Dermis blood vessel endothelial cell (primary cell): ENCODE measurements around the gene ZMYND15. TPM values are rescaled to one million over a fixed set of nuclear protein-coding genes. Genes with fewer than 3 reads are reported as not detected.
"Not testable (repeated sequence)": the region's sequence is repeated elsewhere in the genome, so short reads cannot be mapped to it uniquely, and the experiment has no call there.

Experiments
- DNase-seq: peaks from one replicate; pipeline ENCODE4 v3.0.0; 2010
- total RNA-seq: library from RNA; depleted of rRNA; stranded (reverse); fragments of >200 nt; gene quantifications from 2 replicates; pipeline ENCODE4 v1.2.3, GENCODE V29; 2014

ZMYND15 gene, protein sequence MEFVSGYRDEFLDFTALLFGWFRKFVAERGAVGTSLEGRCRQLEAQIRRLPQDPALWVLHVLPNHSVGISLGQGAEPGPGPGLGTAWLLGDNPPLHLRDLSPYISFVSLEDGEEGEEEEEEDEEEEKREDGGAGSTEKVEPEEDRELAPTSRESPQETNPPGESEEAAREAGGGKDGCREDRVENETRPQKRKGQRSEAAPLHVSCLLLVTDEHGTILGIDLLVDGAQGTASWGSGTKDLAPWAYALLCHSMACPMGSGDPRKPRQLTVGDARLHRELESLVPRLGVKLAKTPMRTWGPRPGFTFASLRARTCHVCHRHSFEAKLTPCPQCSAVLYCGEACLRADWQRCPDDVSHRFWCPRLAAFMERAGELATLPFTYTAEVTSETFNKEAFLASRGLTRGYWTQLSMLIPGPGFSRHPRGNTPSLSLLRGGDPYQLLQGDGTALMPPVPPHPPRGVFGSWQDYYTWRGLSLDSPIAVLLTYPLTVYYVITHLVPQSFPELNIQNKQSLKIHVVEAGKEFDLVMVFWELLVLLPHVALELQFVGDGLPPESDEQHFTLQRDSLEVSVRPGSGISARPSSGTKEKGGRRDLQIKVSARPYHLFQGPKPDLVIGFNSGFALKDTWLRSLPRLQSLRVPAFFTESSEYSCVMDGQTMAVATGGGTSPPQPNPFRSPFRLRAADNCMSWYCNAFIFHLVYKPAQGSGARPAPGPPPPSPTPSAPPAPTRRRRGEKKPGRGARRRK
- total RNA-seq = 0.05 TPM in 1 of 2 replicates, not detected in the other

DNA sequence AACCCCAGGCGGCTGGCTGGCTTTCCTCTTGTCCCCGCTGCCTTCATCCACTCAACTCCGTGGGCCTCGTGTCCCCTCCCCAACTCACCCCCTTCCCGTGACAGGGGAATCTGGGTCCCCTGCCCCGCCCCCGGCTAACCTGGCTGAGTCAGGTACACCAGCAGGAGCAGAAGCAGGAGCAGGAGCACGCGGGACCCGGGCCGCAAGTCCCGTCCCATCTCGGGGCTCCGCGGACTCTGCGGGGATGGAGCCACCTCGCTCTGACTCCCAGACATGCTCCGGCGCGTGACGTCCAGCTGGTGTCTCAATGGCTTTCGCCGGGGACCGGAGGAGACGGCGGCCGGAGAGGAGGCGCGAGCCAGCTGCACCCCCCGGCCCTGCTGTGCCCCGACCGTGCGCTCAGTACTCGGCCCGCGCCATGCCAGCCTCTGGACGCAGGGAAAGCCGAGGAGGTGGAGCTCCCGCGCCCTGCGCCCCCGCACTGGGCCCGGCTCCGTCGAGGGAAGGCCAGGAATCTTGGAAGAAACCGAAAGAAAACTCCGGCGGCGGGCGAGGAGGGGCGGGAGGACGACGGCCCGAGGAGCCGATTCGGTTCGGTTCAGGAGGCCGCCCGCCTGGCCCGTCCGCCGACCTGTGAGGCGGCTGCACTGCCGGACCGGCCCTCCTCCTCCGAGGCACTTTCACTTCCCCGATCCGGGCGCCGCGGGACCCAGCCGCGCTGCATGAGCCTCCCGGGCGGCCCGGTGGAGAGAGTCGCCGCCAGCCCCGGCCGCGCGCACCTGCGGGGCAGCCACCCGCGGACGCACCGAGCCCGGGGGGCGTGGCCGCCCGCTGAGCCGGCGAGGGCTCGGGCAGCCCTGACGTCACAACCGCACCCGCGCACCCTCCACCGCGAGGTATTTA is at the start of gene ZMYND15, which contains the start of gene CXCL16:
TSS of gene ZMYND15 (plus strand) at position 712 of the 903 bp plus-strand sequence. CDS start 716 bp downstream, outside the sequence.
TSS of gene CXCL16 (minus strand) at position 807 of the 903 bp plus-strand sequence. CDS start at position 218, 589 bp downstream.
- peak; percentile 55 for DNase-seq

DNA sequence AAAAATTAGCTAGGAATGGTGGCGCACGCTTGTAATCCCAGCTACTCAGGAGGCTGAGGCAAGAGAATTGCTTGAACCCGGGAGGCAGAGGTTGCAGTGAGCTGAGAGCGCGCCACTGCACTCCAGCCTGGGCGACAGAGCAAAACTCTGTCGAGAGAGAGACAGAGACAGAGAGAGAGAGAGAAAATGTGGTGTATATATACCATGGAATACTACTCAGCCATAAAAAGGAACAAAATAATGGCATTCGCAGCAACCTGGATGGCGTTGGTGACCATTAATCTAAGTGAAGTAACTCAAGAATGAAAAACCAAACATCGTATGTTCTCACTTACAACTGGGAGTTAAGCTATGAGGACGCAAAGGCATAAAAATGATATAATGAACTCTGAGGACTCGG is 49.8 kb upstream of the ZMYND15 start:
- not testable (repeated sequence) for DNase-seq

DNA sequence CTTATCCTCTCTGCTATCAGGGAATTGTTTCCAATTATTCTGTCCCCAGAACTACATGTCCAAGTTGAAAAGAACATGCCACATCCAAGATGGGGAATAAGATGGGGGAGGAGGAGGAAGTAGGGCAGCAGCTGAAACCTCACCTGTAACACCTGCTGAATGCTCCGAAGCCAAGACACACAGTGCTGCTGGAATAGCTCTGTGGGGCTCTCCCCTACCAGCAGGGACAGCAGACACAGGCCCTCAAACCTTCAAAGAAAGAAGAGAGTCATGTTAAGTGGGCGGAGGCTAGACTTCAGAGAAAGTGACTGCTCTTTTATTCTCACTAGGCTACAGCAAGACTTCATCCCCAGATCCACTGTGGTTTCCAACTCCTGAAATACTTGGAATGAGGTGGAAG is 48.9 kb upstream of the ZMYND15 start:
- DNase-seq = no peak

DNA sequence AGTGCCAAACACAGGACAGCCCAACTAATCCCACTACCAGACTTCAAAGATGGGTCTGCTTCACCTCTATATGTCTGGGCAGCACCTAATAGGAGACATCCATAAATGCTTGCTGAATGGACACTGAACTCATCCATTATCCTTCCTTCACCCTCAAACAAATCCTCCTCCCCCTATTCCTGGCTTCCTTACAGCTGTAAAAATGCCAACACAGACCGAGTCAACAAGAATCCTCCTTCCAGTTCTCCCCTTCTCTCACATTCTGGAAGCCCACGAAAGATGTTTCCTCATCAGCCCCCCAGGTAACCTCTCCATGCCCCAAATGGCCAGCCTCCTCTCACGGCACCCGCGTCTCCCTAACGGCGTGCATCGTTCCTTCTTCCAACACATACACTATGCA is 47.9 kb upstream of the ZMYND15 start:
- DNase-seq = no peak

DNA sequence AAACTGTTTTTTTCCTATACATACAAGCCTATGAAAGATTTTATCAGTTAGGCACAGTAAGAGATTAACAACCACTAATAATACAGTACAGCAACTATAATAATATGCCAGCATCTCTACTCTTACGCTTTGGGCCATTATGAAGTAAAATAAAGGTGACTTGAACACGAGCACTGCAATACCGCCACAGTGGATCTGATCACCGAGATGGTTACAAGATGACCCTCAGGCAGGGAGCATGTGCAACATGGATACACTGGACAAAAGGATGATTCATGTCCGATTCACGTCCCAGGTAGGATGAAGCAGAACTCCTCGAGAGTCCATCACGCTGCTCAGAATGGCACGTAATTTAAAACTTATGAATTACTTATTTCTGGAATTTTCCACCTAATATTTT is 46.2 kb upstream of the ZMYND15 start:
- DNase-seq = no peak

DNA sequence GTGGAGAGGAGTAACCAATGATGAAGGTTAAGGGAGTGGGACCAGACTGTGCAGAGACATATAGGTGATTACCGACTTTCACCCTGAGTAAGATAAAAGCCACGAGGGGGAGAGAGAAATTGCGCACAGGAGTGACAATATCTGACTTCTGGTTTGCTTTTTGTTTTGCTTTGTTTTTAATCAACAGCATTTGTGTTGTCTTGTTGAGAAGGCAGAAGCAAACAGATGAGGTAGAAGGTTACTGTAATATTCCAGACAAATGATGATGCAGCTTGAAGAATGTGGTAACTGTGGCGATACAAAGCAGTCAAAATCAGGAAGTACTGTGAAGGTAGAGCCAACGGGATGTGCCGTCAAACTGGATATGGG is 43.2 kb upstream of the ZMYND15 start:
- no peak for DNase-seq

DNA sequence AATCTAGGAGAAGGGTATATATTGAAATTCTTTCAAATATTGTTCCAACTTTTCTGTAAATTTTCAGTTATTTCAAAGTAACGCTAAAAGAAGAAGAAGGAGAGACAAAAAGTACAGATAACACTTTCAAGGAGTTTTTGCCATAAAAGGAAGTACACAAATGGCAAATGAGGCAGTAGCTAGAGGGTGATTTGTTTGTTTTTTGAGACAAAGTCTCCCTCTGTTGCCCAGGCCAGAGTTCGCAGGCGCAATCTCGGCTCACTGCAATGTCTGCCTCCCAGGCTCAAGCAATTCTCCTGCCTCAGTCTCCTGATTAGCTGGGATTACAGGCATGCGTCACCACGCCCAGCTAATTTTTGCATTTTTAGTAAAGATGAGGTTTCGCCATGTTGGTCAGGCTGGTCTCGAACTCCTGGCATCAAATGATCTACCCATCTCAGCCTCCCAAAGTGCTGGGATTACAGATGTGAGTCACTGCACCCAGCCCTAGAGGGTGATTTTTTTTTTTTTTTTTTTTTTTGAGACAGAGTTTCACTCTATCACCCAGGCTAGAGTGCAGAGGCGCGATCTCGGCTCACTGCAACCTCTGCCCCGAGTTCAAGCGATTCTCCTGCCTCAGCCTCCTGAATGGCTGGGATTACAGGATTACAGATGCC is 40.1 kb upstream of the ZMYND15 start:
- not testable (repeated sequence) for DNase-seq

DNA sequence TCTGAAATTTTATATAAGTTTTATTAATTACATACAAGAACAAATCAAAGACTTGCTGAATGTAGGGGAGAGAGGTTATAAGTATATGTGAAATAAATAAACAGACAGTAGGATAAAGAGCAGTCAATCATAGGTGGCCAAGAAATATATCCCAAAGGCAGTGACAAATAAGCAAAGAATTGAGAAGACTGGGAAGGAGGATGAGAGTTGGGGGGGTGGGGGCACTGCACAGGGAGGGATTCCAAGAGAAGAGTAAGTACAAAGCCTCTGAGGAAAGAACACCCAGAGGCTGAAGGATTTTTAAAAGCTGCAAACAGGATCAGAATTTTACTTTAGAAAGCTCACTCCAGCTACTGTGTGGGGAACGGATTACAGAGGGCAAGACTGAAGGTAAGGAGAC is 38.5 kb upstream of the ZMYND15 start:
- no peak for DNase-seq

DNA sequence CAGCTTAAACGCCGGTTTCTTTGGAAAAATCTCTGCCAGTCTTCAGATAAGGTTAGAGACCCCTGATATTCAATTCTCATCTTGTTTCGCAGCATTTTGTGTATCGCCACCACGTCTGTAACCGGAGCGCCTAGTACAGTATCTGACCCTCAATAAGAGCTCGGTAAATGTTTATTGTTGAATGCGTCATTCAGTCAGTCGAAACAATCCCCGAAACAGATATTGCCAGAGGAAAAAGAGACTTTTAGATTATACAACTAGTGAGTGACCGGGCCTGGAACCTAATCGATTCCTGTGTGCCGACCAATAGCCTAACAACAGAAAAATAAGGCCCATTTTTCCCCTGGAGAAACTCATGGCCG is 36.3 kb upstream of the ZMYND15 start:
- DNase-seq = no peak

DNA sequence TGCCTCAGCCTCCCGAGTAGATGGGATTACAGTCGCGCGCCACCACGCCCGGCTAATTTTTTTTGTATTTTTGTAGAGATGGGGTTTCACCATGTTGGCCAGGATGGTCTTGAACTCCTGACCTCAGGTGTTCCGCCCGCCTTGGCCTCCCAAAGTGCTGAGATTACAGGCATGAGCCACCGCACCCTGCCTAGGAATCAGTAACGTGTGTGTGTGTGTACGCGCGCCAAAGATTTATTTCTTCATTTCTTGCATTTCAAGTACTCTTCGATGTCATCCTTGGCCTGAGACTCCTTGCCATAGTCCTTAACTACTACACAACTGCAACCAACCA is 35.1 kb upstream of the ZMYND15 start:
- not testable (repeated sequence) for DNase-seq

DNA sequence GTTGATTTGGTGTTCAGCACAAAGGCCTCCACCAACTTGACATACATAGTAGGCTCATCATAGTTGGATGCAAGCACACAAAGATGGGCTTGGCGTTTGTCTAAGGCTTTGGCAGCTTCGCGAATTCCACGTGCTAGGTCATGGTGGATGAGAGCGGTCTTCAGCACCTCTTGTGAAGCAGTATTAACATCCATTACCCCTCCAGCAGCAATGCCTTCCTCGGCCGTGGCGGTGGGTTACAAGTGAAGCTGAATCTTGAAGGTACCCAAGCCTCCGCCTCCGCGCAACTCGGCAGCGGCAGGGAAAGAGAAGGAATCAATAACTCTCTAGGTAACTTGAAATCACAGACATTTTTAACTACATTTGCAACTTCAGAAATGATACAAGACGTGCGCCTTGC is 34.6 kb upstream of the ZMYND15 start:
- DNase-seq = no peak

DNA sequence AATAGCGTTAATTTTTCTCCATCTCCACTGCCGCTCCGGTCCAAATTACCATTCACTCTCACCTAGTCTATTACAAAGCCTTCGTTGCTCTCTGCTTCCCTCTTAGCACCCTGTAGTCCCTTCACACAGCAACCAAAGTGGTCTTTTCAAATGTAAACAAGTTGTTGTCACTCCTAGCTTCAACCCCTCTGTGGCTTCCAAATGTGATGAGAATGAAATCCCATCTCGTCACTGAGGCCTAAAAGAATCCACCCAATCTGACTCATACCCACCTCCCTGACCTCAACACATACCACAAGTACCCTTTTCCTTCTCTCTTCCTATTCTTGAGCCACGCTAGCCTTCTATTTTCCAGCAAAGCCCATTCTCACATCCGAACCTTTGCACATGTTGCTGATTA is 33.5 kb upstream of the ZMYND15 start:
- DNase-seq = no peak

DNA sequence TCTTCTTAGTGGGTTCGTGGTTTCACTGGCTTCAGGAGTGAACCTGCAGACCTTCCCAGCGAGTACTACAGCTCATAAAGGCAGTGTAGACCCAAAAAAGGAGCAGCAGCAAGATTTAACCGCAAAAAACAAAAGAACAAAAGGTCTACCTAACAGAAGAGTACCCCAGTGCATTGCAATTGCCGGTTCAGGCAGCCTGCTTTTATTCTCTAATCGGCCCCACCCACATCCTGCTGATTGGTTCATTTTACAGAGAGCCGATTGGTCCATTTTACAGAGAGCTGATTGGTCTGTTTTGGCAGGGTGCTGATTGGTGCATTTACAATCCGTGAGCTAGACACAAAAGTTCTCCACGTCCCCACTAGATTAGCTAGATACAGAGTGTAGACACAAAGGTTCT is 31.2 kb upstream of the ZMYND15 start:
- DNase-seq = no peak

DNA sequence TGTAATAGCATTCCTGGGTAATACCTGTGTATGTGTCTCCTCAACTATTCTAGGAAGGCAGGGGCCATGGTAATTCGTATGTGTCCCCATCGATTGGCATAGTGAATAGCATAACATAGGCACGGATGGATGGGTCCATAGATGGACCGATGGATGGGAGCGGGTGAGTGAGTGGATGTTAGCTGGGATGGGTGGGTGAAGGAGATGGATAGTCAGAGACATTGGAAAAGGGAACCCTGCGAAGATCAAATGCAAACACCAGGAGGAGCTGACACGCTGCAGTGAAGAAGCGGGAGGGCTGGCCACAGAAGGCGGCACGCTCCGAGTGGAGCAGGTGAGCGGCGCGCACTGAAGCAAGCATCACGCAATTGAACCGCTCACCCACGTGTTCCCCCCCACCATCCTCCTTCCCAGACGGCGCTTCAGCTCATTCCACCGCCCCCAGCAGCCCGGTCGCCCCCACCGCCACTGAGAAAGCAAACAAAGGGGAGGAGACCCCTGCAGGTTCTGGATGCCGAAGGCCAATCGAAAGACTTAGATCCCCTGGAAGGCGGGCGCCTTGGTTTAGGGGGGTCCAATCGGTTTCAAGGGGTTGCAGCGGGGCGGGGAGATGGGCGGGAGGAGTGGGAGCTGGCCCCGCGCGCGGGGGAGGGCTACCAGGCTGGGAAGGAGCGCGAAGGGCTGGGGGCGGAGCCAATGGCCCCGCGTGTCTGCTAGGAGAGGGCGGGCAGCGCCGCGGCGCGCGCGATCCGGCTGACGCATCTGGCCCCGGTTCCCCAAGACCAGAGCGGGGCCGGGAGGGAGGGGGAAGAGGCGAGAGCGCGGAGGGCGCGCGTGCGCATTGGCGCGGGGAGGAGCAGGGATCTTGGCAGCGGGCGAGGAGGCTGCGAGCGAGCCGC is 29.6 kb upstream of the ZMYND15 start, which contains the start of gene ARRB2:
TSS of gene ARRB2 (plus strand) at position 839 of the 899 bp plus-strand sequence. CDS start 90 bp downstream, outside the sequence.
- peak; percentile 99 for DNase-seq

DNA sequence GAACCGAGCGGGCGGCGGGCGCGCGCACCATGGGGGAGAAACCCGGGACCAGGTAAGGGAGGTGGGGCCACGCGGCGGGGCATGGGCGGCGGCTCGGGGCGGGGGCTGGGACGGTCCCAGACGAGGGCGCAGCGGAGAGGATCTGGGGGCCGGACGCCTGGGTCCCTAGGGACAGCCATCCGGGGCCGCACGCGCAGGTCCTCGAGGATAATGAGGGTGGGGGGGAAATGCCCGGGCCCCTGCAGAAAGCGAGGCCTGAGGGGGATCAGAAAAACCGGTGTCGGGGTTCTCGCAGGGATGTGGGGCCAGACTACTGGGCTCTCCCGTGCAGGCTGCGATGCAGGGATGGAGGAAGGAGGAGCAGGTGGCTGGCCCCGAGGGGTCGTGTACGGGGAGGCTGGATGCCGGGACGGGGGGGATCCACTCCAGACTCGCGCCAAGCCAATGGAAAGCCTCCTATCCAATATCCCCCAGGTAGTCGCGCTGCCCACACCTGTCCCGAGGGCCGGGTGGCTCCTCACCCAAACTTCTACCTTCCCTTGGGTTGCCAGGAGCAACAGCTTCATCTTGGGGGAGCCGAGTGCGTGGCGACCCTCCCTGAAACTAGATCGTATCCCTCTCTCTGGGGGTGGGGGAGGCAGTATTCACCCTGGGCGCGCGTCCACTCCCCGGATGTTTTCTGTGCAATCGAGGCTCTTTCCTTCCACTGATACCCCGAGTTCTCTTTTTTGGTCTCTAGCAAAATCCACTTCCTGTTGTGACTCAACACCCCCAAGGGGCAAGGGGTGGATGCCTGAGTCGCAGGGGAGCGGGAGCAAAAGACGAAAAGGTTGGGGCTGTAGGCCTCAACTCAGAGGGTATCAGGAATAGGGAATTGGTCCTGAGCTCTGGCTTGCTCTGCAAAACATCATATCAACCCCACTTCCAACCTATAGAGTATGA is 28.7 kb upstream of the ZMYND15 start:
- DNase-seq = no peak

DNA sequence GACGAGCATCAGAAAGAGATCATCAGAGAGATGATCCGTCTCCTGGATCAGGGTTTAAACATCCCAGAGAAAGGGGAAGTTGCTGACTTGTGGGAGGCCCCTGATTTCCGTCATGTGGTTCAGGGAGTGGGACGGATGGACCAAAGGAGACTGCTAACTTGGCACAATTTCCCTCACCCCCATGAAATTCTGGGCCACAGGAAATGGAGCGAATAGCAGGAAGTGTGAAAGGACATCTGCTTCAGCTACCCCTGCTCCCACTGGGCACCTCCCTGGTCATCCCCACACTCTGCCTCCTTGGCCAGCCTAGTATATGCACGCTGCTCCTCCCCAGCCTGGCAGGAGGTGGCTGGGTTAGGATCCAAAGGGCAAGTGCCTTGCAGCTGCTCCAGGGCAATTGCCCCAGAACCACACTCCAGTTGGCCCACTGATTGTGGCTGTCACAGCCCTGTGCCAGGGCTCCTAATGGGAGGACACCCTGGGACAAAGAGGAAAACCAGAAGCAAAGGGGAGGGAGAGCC is 27.9 kb upstream of the ZMYND15 start:
- peak; percentile 11 for DNase-seq

DNA sequence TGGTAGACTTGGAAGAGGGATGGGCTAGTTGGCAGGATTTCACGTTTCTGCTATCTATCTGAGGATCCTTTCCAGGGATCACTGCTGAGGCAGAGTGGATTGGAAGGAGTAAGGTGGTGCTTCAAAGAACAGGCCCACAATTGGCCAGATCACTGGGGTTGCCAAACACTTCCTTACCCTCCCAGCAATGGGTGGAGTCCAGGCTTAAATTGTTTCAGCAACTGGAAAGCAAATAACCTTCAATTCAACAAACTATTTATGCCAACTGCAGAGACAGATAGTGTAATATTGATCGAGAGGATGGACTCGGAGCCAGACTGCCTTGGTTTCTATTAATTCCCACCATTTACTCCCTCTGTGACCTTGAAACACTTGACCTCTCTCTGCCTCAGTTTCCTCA is 27.1 kb upstream of the ZMYND15 start:
- no peak for DNase-seq

DNA sequence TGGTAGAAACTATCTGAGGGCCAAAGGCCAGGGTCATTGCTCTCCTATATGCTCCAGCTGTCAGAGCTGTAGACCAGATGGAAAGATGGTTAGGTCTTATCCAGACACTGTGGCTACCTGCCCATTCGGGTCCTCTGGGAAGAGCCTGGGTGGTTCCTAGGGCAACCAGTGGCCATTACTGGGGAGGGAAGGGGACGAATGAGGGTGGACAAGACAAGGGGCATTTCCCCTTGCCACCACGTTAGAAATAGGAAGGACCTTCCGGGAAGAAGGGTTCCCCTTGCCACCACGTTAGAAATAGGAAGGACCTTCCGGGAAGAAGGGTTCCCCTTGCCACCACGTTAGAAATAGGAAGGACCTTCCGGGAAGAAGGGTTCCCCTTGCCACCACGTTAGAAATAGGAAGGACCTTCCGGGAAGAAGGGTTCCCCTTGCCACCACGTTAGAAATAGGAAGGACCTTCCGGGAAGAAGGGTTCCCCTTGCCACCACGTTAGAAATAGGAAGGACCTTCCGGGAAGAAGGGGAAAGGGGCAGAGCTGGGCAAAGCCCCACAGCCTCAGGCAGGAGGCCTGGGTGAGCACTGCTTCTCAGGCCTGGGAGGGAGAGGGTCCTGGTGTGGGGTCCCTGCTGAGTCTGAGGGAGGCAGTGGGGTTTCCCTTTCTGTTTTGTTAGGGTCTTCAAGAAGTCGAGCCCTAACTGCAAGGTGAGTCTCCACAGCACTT is 25.1 kb upstream of the ZMYND15 start:
- not testable (repeated sequence) for DNase-seq
